Stimulated activated CD8-positive, alpha-beta memory T cell treated with anti-CD3 and anti-CD28 coated beads, Interleukin-4, amount 100 ng/mL, for 48 hours (primary cell): ENCODE data around the gene KDM3A.

Source experiments
- DNase-seq: peaks from one replicate; pipeline ENCODE4 v3.0.0-alpha.2; 2020

The KDM3A gene

DNA sequence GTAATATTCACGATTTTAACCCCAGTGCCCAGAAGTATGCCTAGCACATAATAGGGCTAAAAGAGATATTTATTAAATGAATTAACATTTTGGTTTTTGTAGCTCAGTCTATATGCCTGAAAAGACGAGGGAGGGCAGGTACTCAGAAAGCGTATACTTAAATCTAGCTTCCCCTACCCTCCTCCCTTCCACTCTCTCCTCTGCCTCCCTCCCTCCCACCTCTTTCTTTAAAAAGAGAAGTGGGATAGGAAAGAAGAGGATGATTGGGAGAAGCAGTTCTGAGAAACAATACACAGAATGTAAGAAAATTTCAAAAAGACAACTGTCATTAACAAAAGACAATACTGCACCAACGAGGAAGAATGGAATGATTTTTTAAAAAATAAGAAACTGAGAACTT lies 82.3 kb downstream of the KDM3A start:
- no peak for DNase-seq

DNA sequence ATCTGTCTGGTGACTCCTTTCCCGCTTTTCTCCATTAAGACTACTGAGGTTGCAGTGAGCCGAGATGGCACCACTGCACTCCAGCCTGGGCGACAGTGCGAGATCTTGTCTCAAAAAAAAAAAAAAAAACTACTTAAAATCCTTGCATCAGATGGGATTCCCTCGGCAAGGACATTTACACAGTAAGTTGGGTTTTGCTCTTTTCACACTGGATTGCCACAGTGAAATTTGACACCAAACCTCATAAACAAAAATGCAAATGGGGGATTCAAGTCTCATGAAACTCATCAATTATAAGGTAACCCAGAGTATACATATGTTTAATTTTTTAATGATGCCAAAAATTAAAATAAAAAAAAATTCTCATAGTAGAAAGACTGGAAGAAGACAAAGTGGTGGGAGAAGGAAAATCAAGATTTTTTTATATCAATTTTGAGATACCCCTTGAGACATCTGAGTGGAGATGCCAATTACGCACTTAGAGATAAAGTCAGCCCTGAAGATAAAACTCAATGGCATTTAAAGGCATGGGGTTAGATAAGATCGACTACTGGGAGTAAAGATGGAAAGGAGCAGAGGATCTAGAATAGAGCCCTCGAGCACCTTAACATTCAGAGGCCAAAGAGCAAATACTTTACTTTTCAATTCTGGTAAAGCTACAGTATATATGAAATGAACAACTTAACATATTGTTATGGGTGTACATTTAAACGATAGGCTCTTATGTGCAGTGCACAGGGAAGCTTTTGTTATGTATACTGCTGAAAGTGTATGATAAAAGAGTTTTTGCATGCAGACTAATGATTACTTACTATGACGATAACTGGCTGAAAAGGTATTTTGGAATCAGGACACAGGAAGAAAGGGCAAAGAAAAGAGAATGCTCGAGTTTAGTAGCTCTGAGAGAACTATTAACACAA lies 84.5 kb downstream of the KDM3A start:
- no peak for DNase-seq

DNA sequence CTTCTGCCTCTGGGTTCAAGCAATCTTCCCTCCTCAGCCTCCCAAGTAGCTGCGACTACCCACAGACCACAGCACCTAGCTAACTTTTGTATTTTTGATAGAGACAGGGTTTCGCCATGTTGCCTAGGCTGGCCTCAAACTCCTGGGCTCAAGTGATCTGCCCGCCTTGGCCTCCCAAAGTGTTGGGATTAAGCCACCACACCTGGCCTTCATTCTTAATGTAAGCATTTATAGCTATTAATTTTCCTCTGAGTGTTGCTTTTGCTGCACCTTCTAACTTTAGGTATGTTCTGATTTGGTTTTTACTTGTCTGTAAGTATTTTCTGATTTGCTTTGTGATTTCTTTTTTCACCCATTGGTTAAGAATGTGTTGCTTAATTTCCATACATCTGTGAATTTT lies 92.4 kb downstream of the KDM3A start:
- DNase-seq = no peak

DNA sequence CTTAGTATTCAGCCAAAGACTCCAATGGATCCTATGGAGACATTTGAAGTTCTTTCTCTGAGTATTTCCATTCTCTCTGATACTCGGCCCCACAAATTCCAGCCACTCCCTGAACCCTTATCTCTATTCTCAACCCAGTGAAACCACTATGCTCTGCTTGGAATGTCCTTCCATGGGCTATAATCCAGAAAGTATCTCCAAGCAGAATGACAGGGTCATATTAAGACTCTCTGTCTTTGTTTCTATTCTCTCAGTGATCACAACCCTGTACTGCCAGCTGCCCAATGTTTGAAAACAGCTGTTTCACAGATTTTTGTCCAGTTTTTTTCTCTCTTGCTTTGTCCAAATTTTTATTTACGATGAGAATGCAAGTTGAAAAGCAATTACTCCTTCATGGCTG lies 100.2 kb downstream of the KDM3A start:
- no peak for DNase-seq
